SU-DHL-6 (cell line): Measurements from ENCODE around the gene GFOD2.

Experiments used
- H2AFZ ChIP-seq: fragments of 200-600 bp; sonication (generic); 2 replicates; pipeline ENCODE4 v1.6.1; 2014; ENCODE audit warnings: low read depth, mild to moderate bottlenecking, moderate library complexity, mixed read lengths, antibody characterized with exemption, low read length; ENCODE audit not compliant: severe bottlenecking
- H3F3A ChIP-seq: fragments of 200-600 bp; shearing (Covaris generic); 2 replicates; pipeline ENCODE4 v1.6.0; 2016; ENCODE audit warnings: antibody characterized with exemption, mild to moderate bottlenecking; ENCODE audit not compliant: insufficient read depth
- H3K27ac ChIP-seq: fragments of 200-600 bp; sonication (generic); 2 replicates; pipeline ENCODE4 v1.5.1; 2016; ENCODE audit warnings: low read depth, mild to moderate bottlenecking, low read length, moderate library complexity, mixed read lengths
- H3K27me3 ChIP-seq: fragments of 200-600 bp; sonication (generic), shearing (Covaris generic); 2 replicates; pipeline ENCODE4 v1.6.0; 2014; ENCODE audit warnings: mild to moderate bottlenecking, low read length
- H3K36me3 ChIP-seq: fragments of 200-600 bp; sonication (generic); 2 replicates; pipeline ENCODE4 v1.6.1; 2014; ENCODE audit warnings: mild to moderate bottlenecking, low read length, mixed read lengths
- H3K4me2 ChIP-seq: fragments of 300-600, 200-600 bp; shearing (Covaris generic), sonication (generic); 2 replicates; pipeline ENCODE4 v1.6.0; 2014; ENCODE audit warnings: low read length, low read depth, mild to moderate bottlenecking; ENCODE audit not compliant: poor library complexity, severe bottlenecking
- H3K4me3 ChIP-seq: fragments of 200-600 bp; sonication (generic); 2 replicates; pipeline ENCODE4 v1.5.1; 2014; ENCODE audit warnings: antibody characterized with exemption, low read length, mild to moderate bottlenecking, mixed read lengths; ENCODE audit not compliant: insufficient read depth, poor library complexity, severe bottlenecking
- H3K79me2 ChIP-seq: fragments of 200-600 bp; sonication (generic); 2 replicates; pipeline ENCODE4 v1.6.1; 2014; ENCODE audit warnings: mild to moderate bottlenecking, low read length, moderate library complexity; ENCODE audit not compliant: insufficient read depth
- H3K9ac ChIP-seq: fragments of 200-600 bp; sonication (generic); 2 replicates; pipeline ENCODE4 v1.7.0; 2014; ENCODE audit warnings: mild to moderate bottlenecking, low read length
- H3K9me2 ChIP-seq: fragments of 200-600 bp; sonication (generic); replicated peaks from 2 replicates; pipeline ENCODE4 v1.6.1; 2014; ENCODE audit warnings: low read length; ENCODE audit not compliant: insufficient read depth
- H3K9me3 ChIP-seq: fragments of 200-600 bp; sonication (generic); 2 replicates; pipeline ENCODE4 v1.6.1; 2014; ENCODE audit warnings: low read length, mixed read lengths; ENCODE audit not compliant: insufficient read depth
- H4K20me1 ChIP-seq: fragments of 200-600 bp; sonication (generic); 2 replicates; pipeline ENCODE4 v1.6.1; 2014; ENCODE audit warnings: low read depth, mild to moderate bottlenecking, antibody characterized with exemption, low read length, moderate library complexity, mixed read lengths
- CTCF ChIP-seq: fragments of 200-600 bp; sonication (generic); IDR thresholded peaks from one replicate; pipeline ENCODE4 v1.5.1; 2017; ENCODE audit warnings: antibody characterized with exemption, mild to moderate bottlenecking, low read length, moderate library complexity; ENCODE audit not compliant: insufficient read depth, poor library complexity, severe bottlenecking
- EZH2phosphoT487 ChIP-seq: fragments of 200-600 bp; sonication (generic), shearing (Covaris generic); conservative IDR thresholded peaks from 2 replicates; pipeline ENCODE4 v1.6.1; 2018; ENCODE audit warnings: mild to moderate bottlenecking, antibody characterized with exemption, low read length, moderate library complexity, mixed read lengths

The GFOD2 gene

GRCh38 chr16:67733734-67734470 lies 14.8 kb upstream of the GFOD2 start:
- Histone ChIP-seq H3K9ac (no peak overlapping the region), H3K4me2 (no peak overlapping the region), H3K4me3 (no peak overlapping the region), H3K9me3 (no peaks in the 10 kb centered on the region), H2AFZ (no peak overlapping the region), H4K20me1 (no peaks in the 10 kb centered on the region), H3K36me3 (no peaks in the 10 kb centered on the region), H3K27ac (no peak overlapping the region), H3K9me2 (no peaks in the 10 kb centered on the region), H3K27me3 (no peaks in the 10 kb centered on the region), H3F3A (no peaks in the 10 kb centered on the region), H3K79me2 (no peaks in the 10 kb centered on the region)
- no peak for TF ChIP-seq CTCF
- TF ChIP-seq EZH2phosphoT487: no peak

- no peak overlapping the region for H3K4me3 ChIP-seq
- no peak overlapping the region for H2AFZ ChIP-seq
- no peaks in the 10 kb centered on the region for H3K36me3 ChIP-seq
- H3K9me3 ChIP-seq: no peaks in the 10 kb centered on the region
- no peaks in the 10 kb centered on the region for H4K20me1 ChIP-seq
- no peak overlapping the region for H3K27ac ChIP-seq
- H3K27me3 ChIP-seq: no peaks in the 10 kb centered on the region
- H3K9ac ChIP-seq: no peak overlapping the region
- H3K4me2 ChIP-seq: no peak overlapping the region
- TF ChIP-seq CTCF (no peak), EZH2phosphoT487 (no peak)
- H3F3A ChIP-seq: no peaks in the 10 kb centered on the region
- H3K79me2 ChIP-seq: no peaks in the 10 kb centered on the region
- no peaks in the 10 kb centered on the region for H3K9me2 ChIP-seq
Measured at GRCh38 chr16:67731753-67732095, 12.6 kb upstream of the GFOD2 start.

GRCh38 chr16:67731071-67731752 lies 12.1 kb upstream of the GFOD2 start:
- Histone ChIP-seq H3K36me3 (no peaks in the 10 kb centered on the region), H3K27me3 (no peaks in the 10 kb centered on the region), H3K9me3 (no peaks in the 10 kb centered on the region), H4K20me1 (no peaks in the 10 kb centered on the region), H3K27ac (no peak overlapping the region), H3K9ac (no peak overlapping the region), H3K79me2 (no peaks in the 10 kb centered on the region), H2AFZ (no peak overlapping the region), H3K9me2 (no peaks in the 10 kb centered on the region), H3F3A (no peaks in the 10 kb centered on the region), H3K4me3 (no peak overlapping the region), H3K4me2 (no peak overlapping the region)
- TF ChIP-seq EZH2phosphoT487 (no peak), CTCF (no peak)
